Esophagus muscularis mucosa (tissue), 3 donors: ENCODE results near the gene ANKRD9.

Source experiments
- POLR2AphosphoS5 ChIP-seq, 2 donors: sonication (generic); formaldehyde crosslinking; IDR thresholded peaks; one replicate each; pipeline ENCODE4 v1.6.1; 2017; ENCODE audit warnings: antibody characterized with exemption in 2 of 2
- TF ChIP-seq, protein P1 (sequence below), 3 experiments: fragments of 200-600 bp in 2 of 3; fragments of 450-650 bp in 1 of 3; sonication (generic) in 2 of 3; IDR thresholded peaks; one replicate each; pipeline ENCODE4 v1.5.1; 2017 to 2019; ENCODE audit warnings: antibody characterized with exemption in 3 of 3, mild to moderate bottlenecking in 2 of 3, moderate library complexity in 1 of 3

DNA sequence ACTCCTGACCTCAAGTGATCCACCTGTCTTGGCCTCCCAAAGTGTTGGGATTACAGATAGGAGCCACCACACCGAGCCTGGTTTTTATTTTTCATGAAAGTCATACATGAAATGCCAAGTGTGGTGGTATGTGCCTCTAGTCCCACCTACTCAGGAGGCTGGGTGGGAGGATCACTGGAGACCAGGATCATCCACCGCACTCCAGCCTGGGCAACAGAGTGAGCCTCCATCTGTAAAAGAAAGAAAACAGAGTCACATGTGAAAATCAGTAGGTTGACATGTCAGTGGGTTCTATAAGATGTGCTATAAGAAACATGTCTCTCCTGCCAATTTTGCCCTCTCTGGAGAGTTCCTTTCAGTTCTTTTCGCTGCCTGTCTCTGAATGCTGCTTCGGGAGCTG is 28.2 kb downstream of the ANKRD9 start:
- TF ChIP-seq, protein P1, sequence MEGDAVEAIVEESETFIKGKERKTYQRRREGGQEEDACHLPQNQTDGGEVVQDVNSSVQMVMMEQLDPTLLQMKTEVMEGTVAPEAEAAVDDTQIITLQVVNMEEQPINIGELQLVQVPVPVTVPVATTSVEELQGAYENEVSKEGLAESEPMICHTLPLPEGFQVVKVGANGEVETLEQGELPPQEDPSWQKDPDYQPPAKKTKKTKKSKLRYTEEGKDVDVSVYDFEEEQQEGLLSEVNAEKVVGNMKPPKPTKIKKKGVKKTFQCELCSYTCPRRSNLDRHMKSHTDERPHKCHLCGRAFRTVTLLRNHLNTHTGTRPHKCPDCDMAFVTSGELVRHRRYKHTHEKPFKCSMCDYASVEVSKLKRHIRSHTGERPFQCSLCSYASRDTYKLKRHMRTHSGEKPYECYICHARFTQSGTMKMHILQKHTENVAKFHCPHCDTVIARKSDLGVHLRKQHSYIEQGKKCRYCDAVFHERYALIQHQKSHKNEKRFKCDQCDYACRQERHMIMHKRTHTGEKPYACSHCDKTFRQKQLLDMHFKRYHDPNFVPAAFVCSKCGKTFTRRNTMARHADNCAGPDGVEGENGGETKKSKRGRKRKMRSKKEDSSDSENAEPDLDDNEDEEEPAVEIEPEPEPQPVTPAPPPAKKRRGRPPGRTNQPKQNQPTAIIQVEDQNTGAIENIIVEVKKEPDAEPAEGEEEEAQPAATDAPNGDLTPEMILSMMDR (IDR thresholded peaks at IDR 0.05): no peak
- TF ChIP-seq POLR2AphosphoS5 (IDR thresholded peaks at IDR 0.05): no peak
